Measurements from ENCODE around the gene NSUN2. TPM values are rescaled to one million over a fixed set of nuclear protein-coding genes. Genes with fewer than 3 reads are reported as not detected.
A peak's percentile ranks its signal among the peaks of the same experiment; 100 is the strongest.

The NSUN2 gene
- total RNA-seq, 1 donor from 2014 or later, result 70.2 TPM

GRCh38 chr5:6608016-6608415, 24.8 kb downstream of the NSUN2 start:
- no peaks in the 10 kb centered on the region for H3K9me3 Mint-ChIP-seq (ENCODE audit: unreplicated experiment)
- no peak overlapping the region for H3K4me3 Mint-ChIP-seq (ENCODE audit: unreplicated experiment)
- H3K36me3 Mint-ChIP-seq (ENCODE audit: low read depth, unreplicated experiment), result peaks cover 48% of the 10 kb centered on the region
- no peak for DNase-seq (ENCODE audit: low spot score)
- TF ChIP-seq CTCF (IDR thresholded peaks at IDR 0.05; ENCODE audit: unreplicated experiment), result no peak
- peaks cover 2% of the 10 kb centered on the region for H3K27me3 Mint-ChIP-seq (ENCODE audit: unreplicated experiment)
- H3K4me1 Mint-ChIP-seq (ENCODE audit: unreplicated experiment), result no peaks in the 10 kb centered on the region
- H3K27ac Mint-ChIP-seq (ENCODE audit: unreplicated experiment), result peak overlapping the region; percentile 61

GRCh38 chr5:6607559-6607936, 25.3 kb downstream of the NSUN2 start:
- H3K4me1 Mint-ChIP-seq (ENCODE audit: unreplicated experiment), result no peaks in the 10 kb centered on the region
- H3K27me3 Mint-ChIP-seq (ENCODE audit: unreplicated experiment), result peaks cover 2% of the 10 kb centered on the region
- TF ChIP-seq CTCF (IDR thresholded peaks at IDR 0.05; ENCODE audit: unreplicated experiment), result no peak
- peaks cover 48% of the 10 kb centered on the region for H3K36me3 Mint-ChIP-seq (ENCODE audit: low read depth, unreplicated experiment)
- H3K27ac Mint-ChIP-seq (ENCODE audit: unreplicated experiment), result no peak overlapping the region
- H3K4me3 Mint-ChIP-seq (ENCODE audit: unreplicated experiment), result no peak overlapping the region
- H3K9me3 Mint-ChIP-seq (ENCODE audit: unreplicated experiment), result no peaks in the 10 kb centered on the region
- DNase-seq (ENCODE audit: low spot score), result no peak

GRCh38 chr5:6606884-6607558, 25.8 kb downstream of the NSUN2 start:
- H3K27me3 Mint-ChIP-seq (ENCODE audit: unreplicated experiment), result peaks cover 2% of the 10 kb centered on the region
- H3K27ac Mint-ChIP-seq (ENCODE audit: unreplicated experiment), result no peak overlapping the region
- no peak overlapping the region for H3K4me3 Mint-ChIP-seq (ENCODE audit: unreplicated experiment)
- peaks cover 50% of the 10 kb centered on the region for H3K36me3 Mint-ChIP-seq (ENCODE audit: low read depth, unreplicated experiment)
- H3K9me3 Mint-ChIP-seq (ENCODE audit: unreplicated experiment), result no peaks in the 10 kb centered on the region
- no peak for TF ChIP-seq CTCF (IDR thresholded peaks at IDR 0.05; ENCODE audit: unreplicated experiment)
- no peak for DNase-seq (ENCODE audit: low spot score)
- no peaks in the 10 kb centered on the region for H3K4me1 Mint-ChIP-seq (ENCODE audit: unreplicated experiment)

- Mint-ChIP-seq H3K4me3 (ENCODE audit: unreplicated experiment) (peak overlapping the region; percentile 60), H3K27me3 (ENCODE audit: unreplicated experiment) (peaks cover 2% of the 10 kb centered on the region), H3K9me3 (ENCODE audit: unreplicated experiment) (no peaks in the 10 kb centered on the region), H3K36me3 (ENCODE audit: low read depth, unreplicated experiment) (peaks cover 60% of the 10 kb centered on the region), H3K27ac (ENCODE audit: unreplicated experiment) (no peak overlapping the region), H3K4me1 (ENCODE audit: unreplicated experiment) (no peaks in the 10 kb centered on the region)
- no peak for TF ChIP-seq CTCF (IDR thresholded peaks at IDR 0.05; ENCODE audit: unreplicated experiment)
- DNase-seq (ENCODE audit: low spot score), result no peak
These were observed 27.9 kb downstream of the NSUN2 start for GRCh38 chr5:6604946-6605345.

GRCh38 chr5:6604341-6604740, 28.5 kb downstream of the NSUN2 start:
- peaks cover 62% of the 10 kb centered on the region for H3K36me3 Mint-ChIP-seq (ENCODE audit: low read depth, unreplicated experiment)

More at GRCh38 chr5:6604341-6604740, 28.5 kb downstream of the NSUN2 start:
- Mint-ChIP-seq H3K27me3 (ENCODE audit: unreplicated experiment) (peaks cover 2% of the 10 kb centered on the region), H3K27ac (ENCODE audit: unreplicated experiment) (no peak overlapping the region), H3K9me3 (ENCODE audit: unreplicated experiment) (no peaks in the 10 kb centered on the region), H3K4me1 (ENCODE audit: unreplicated experiment) (no peaks in the 10 kb centered on the region), H3K4me3 (ENCODE audit: unreplicated experiment) (peak overlapping the region; percentile 65)
- DNase-seq (ENCODE audit: low spot score), result no peak
- TF ChIP-seq CTCF (IDR thresholded peaks at IDR 0.05; ENCODE audit: unreplicated experiment), result no peak

Measured in endothelial cell (in vitro differentiated cells).